Measurements from ENCODE around the gene KRT80.

DNA sequence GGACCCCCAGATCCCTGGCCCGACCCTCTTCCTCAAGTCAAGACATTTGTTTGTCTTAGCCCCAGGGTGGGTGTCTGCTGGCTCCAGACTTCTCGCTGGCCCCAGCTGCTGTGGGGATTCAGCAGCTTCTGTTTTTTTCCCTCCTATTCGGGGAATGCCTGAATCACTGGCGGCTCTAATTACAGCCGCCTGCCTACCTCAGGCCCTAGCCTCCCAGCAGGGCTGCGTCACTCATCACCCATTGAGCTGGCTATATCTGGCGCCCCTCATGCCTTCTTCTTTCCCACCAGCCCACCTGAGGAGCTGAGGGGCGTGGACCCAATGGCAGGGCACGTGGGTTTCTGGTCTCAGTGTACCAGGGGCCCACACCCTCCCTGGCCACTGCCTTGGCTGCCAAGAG, 10.1 kb downstream of the KRT80 start:
- TF ChIP-seq, protein P1, sequence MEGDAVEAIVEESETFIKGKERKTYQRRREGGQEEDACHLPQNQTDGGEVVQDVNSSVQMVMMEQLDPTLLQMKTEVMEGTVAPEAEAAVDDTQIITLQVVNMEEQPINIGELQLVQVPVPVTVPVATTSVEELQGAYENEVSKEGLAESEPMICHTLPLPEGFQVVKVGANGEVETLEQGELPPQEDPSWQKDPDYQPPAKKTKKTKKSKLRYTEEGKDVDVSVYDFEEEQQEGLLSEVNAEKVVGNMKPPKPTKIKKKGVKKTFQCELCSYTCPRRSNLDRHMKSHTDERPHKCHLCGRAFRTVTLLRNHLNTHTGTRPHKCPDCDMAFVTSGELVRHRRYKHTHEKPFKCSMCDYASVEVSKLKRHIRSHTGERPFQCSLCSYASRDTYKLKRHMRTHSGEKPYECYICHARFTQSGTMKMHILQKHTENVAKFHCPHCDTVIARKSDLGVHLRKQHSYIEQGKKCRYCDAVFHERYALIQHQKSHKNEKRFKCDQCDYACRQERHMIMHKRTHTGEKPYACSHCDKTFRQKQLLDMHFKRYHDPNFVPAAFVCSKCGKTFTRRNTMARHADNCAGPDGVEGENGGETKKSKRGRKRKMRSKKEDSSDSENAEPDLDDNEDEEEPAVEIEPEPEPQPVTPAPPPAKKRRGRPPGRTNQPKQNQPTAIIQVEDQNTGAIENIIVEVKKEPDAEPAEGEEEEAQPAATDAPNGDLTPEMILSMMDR (IDR thresholded peaks at IDR 0.05): no peak
- no peak for TF ChIP-seq POLR2A (IDR thresholded peaks at IDR 0.05)

Measured in uterus (tissue), 2 donors.